ENCODE results near the gene SERTM2. TPM values are rescaled to one million over a fixed set of nuclear protein-coding genes. Genes with fewer than 3 reads are reported as not detected.

The SERTM2 gene
- total RNA-seq, 2 donors from 2014 or later: 0.05 TPM; not detected in 1

DNA sequence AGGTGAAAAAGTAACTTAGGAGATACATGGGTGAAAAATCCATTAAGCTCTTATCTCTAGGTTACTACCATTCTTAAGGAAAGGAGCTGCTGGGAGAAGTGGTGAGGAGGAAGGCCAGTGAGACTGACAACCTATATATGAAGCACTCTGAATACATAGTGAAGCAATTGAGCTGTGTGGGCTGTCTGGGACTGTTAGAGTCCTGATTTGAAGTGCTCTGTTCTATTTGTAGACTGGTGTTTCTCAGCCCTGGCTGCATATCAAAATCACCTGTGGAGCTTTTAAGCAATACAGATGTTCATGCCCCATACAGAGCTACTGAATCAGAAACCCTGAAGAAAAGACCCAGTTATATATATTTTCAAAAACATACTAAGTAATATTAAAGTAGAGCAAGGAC lies 3.9 kb downstream of the SERTM2 start:
- H3K4me3 ChIP-seq: no peak overlapping the region
- no peaks in the 10 kb centered on the region for H3K9me3 ChIP-seq
- DNase-seq: no peak
- H3K4me1 ChIP-seq: no peaks in the 10 kb centered on the region
- H3K36me3 ChIP-seq: no peaks in the 10 kb centered on the region
- no peak overlapping the region for H3K9ac ChIP-seq (ENCODE audit: low read depth in 2 of 2, low read length in 2 of 2)
- no peak overlapping the region for H3K27ac ChIP-seq
- no peaks in the 10 kb centered on the region for H3K27me3 ChIP-seq
- TF ChIP-seq, protein P1, sequence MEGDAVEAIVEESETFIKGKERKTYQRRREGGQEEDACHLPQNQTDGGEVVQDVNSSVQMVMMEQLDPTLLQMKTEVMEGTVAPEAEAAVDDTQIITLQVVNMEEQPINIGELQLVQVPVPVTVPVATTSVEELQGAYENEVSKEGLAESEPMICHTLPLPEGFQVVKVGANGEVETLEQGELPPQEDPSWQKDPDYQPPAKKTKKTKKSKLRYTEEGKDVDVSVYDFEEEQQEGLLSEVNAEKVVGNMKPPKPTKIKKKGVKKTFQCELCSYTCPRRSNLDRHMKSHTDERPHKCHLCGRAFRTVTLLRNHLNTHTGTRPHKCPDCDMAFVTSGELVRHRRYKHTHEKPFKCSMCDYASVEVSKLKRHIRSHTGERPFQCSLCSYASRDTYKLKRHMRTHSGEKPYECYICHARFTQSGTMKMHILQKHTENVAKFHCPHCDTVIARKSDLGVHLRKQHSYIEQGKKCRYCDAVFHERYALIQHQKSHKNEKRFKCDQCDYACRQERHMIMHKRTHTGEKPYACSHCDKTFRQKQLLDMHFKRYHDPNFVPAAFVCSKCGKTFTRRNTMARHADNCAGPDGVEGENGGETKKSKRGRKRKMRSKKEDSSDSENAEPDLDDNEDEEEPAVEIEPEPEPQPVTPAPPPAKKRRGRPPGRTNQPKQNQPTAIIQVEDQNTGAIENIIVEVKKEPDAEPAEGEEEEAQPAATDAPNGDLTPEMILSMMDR (IDR thresholded peaks at IDR 0.05): no peak
- intact Hi-C loops (cut with DNase I): no loop called here

DNA sequence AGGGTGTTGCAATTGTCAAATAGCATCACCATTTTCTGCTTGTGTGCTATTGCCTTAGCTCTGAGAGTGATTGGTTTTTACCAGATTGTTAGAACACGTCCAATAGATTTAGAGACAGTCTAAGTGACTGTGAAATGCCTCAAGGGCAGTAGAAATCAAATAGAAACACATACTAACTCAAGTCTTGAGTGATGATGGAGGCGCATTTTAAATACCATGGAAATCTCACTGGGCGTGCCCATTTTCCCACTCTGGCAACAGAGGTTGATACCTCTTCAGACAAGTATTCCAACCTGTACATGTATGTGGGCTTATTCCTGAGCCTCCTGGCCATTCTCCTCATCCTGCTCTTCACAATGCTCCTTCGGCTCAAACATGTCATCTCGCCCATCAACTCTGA lies 7.2 kb downstream of the SERTM2 start:
- Histone ChIP-seq H3K36me3 (no peaks in the 10 kb centered on the region), H3K27me3 (no peaks in the 10 kb centered on the region), H3K4me3 (no peak overlapping the region), H3K4me1 (no peaks in the 10 kb centered on the region), H3K9me3 (no peaks in the 10 kb centered on the region), H3K9ac (ENCODE audit: low read depth in 2 of 2, low read length in 2 of 2) (no peak overlapping the region), H3K27ac (no peak overlapping the region)
- TF ChIP-seq, protein P1 (IDR thresholded peaks at IDR 0.05): no peak
- no peak for DNase-seq
- intact Hi-C loops (cut with DNase I): no loop called here

DNA sequence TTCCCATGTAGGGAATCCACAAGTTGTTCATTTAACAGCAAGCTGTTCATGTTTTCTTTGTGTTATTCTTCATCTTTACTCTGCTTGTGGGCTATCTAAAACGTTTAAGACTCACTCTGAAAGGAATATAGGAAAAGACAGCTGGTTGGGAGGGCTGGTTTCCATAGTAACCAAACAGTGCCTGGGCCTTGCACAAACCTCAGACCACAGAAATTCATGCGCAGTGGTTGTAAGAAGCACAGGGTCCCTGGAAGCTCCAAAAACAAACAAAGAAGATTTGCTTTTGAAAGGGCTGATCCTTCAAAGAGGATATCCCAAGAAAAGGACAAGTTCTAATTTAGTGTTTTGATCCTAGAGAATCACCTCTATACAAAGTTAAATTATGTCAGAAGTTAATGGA lies 7.8 kb downstream of the SERTM2 start:
- H3K36me3 ChIP-seq: no peaks in the 10 kb centered on the region
- H3K27ac ChIP-seq: no peak overlapping the region
- TF ChIP-seq, protein P1 (IDR thresholded peaks at IDR 0.05): no peak
- no peaks in the 10 kb centered on the region for H3K4me1 ChIP-seq
- H3K27me3 ChIP-seq: no peaks in the 10 kb centered on the region
- no peak overlapping the region for H3K9ac ChIP-seq (ENCODE audit: low read depth in 2 of 2, low read length in 2 of 2)
- intact Hi-C loops (cut with DNase I): no loop called here
- no peaks in the 10 kb centered on the region for H3K9me3 ChIP-seq
- no peak for DNase-seq
- H3K4me3 ChIP-seq: no peak overlapping the region

DNA sequence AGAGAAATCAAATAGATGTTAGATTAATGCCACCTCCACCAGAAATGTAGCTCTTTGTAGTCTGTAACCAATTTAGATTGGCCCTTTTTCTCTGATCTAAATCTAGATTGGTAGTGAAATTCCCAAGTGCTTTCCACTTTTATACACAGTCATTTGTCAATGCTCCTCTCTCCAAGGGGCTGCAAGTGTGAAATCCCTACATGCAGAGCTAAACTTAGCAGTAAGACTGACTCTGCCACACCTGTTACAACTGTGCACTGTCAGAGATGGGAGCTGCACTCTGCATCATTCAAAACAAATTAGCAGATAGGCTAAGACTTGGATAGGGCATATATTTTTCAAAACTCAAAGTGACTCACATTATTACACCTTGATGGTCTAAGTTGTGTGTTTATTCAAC lies 9.1 kb downstream of the SERTM2 start:
- no peaks in the 10 kb centered on the region for H3K9me3 ChIP-seq

DNA sequence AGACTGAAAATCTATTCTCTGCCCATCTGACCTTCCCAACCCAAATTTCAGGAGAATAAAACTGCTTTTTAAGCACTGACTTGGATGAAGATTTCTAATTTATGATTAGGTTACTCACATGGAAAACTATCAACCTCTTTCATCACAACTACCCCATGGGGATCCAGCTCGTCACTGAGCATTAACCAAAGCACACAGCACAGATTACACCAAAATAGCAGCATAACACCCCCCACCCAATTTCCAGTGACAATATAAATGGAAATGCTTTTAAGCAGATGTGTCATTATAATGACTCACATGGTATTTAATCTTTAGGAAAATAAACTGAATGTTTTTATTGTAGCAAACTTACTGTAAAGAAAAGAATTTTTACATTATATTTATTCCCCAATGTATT lies 9.7 kb downstream of the SERTM2 start:
- Histone ChIP-seq H3K36me3 (no peaks in the 10 kb centered on the region), H3K9ac (ENCODE audit: low read depth in 2 of 2, low read length in 2 of 2) (no peak overlapping the region), H3K4me1 (no peaks in the 10 kb centered on the region), H3K27ac (no peak overlapping the region), H3K9me3 (no peaks in the 10 kb centered on the region), H3K4me3 (no peak overlapping the region), H3K27me3 (no peaks in the 10 kb centered on the region)
- TF ChIP-seq, protein P1 (IDR thresholded peaks at IDR 0.05): no peak
- intact Hi-C loops (cut with DNase I): no loop called here
- DNase-seq: no peak

More for the DNA sequence above, 9.1 kb downstream of the SERTM2 start:
- H3K27ac ChIP-seq: no peak overlapping the region
- H3K4me1 ChIP-seq: no peaks in the 10 kb centered on the region
- no peak overlapping the region for H3K9ac ChIP-seq (ENCODE audit: low read depth in 2 of 2, low read length in 2 of 2)
- intact Hi-C loops (cut with DNase I): no loop called here
- no peak overlapping the region for H3K4me3 ChIP-seq
- DNase-seq: no peak
- no peaks in the 10 kb centered on the region for H3K36me3 ChIP-seq
- H3K27me3 ChIP-seq: no peaks in the 10 kb centered on the region
- TF ChIP-seq, protein P1 (IDR thresholded peaks at IDR 0.05): no peak
